K562 (cell line): Measurements from ENCODE around the gene OR2T11. TPM values are rescaled to one million over a fixed set of nuclear protein-coding genes. Genes with fewer than 3 reads are reported as not detected.

ENCODE experiments used
- ATAC-seq: fragments of 200-7000 bp; cut with Tn5 transposase; 3 replicates; pipeline ENCODE4 v1.9.1; 2020; ENCODE audit warnings: moderate library complexity
- BruUV-seq: library from RNA; stranded (reverse); fragments of 400-500 nt; replicated peaks from 2 replicates; lab custom pipeline; 2021; lab: Mats Ljungman, UMichigan
- CTCF ChIA-PET: fragments of 300-600 bp; formaldehyde crosslinking; extraction: SDS; loops from one replicate; lab custom pipeline; 2021; ENCODE audit warnings: low intra/inter-chr PET ratio; lab: Yijun Ruan, JAX
- POLR2A ChIA-PET: fragments of 300-600, 350-650 bp; sonication (Branson Sonifier 250); formaldehyde crosslinking; extraction: SDS; loops from one replicate; lab custom pipeline; 2021; ENCODE audit warnings: antibody characterized with exemption, inconsistent platforms; lab: Yijun Ruan, JAX
- DNase-seq, 4 experiments: peaks; one replicate each; pipeline versions ENCODE4 v3.0.0 to v3.0.0-alpha.2; 2011 to 2018; ENCODE audit warnings: low spot score in 3 of 4, mixed read lengths in 3 of 4; ENCODE audit errors: extremely low read depth in 1 of 4
- FAIRE-seq: peaks from 2 replicates; lab custom pipeline; 2011; peaks lifted over from hg19 to GRCh38; lab: Jason Lieb, UNC
- H2AFZ ChIP-seq: 2 replicates; pipeline ENCODE4 v1.6.0; 2011; ENCODE audit warnings: low read depth, low read length, control low read depth, inconsistent platforms
- H3K27ac ChIP-seq: fragments of 200-600 bp; 3 replicates; pipeline ENCODE4 v1.8.0; 2011; ENCODE audit warnings: low read depth, mild to moderate bottlenecking, control low read depth, inconsistent platforms, low read length, moderate library complexity, mixed read lengths; ENCODE audit errors: extremely low read depth
- H3K27me3 ChIP-seq, 2 experiments: fragments of 300-600 bp in 1 of 2; 2 replicates in 1 of 2; 3 replicates in 1 of 2; pipeline versions ENCODE4 v1.6.0 to v1.8.0; 2011; ENCODE audit warnings: inconsistent platforms in 2 of 2, low read length in 2 of 2, mild to moderate bottlenecking in 1 of 2, mixed read lengths in 1 of 2, moderate library complexity in 1 of 2; ENCODE audit not compliant: control insufficient read depth in 2 of 2, insufficient read depth in 2 of 2
- H3K36me3 ChIP-seq: fragments of 300-600 bp; 3 replicates; pipeline ENCODE4 v1.8.0; 2011; ENCODE audit warnings: mild to moderate bottlenecking, low read length, inconsistent platforms; ENCODE audit not compliant: control insufficient read depth, insufficient read depth
- H3K4me1 ChIP-seq, 2 experiments: fragments of 200-600 bp in 1 of 2; replicated peaks in 1 of 2; 2 replicates in 1 of 2; 3 replicates in 1 of 2; pipeline versions ENCODE4 v1.5.1 to v1.8.0; 2011; ENCODE audit warnings: inconsistent platforms in 2 of 2, low read length in 2 of 2, mild to moderate bottlenecking in 1 of 2, mixed read lengths in 1 of 2, moderate library complexity in 1 of 2; ENCODE audit not compliant: control insufficient read depth in 2 of 2, insufficient read depth in 2 of 2
- H3K4me2 ChIP-seq: 2 replicates; pipeline ENCODE4 v1.6.1; 2011; ENCODE audit warnings: low read length, control low read depth, inconsistent platforms, mixed read lengths; ENCODE audit not compliant: insufficient read depth
- H3K4me3 ChIP-seq: fragments of 200-600 bp; sonication (generic), shearing (Covaris generic); 2 replicates; pipeline ENCODE4 v1.5.1; 2016; ENCODE audit warnings: control low read depth, inconsistent platforms
- H3K79me2 ChIP-seq: fragments of 200-600 bp; 3 replicates; pipeline ENCODE4 v1.8.0; 2011; ENCODE audit warnings: low read length, inconsistent platforms; ENCODE audit not compliant: control insufficient read depth, insufficient read depth
- H3K9ac ChIP-seq, 2 experiments: 2 replicates each; pipeline versions ENCODE4 v1.6.0 to v1.6.1; 2011; ENCODE audit warnings: low read depth in 2 of 2, low read length in 2 of 2, control low read depth in 1 of 2, inconsistent platforms in 1 of 2, mild to moderate bottlenecking in 1 of 2, mixed read lengths in 1 of 2; ENCODE audit not compliant: insufficient read depth in 1 of 2
- H3K9me1 ChIP-seq: one replicate; pipeline ENCODE4 v1.6.0; 2011; ENCODE audit warnings: inconsistent platforms, mild to moderate bottlenecking, low read length, moderate library complexity; ENCODE audit not compliant: control insufficient read depth, insufficient read depth
- H3K9me3 ChIP-seq: replicated peaks from 2 replicates; pipeline ENCODE4 v1.5.1; 2011; ENCODE audit warnings: low read depth, low read length, inconsistent platforms; ENCODE audit not compliant: control insufficient read depth, insufficient read depth
- H4K20me1 ChIP-seq: replicated peaks from 2 replicates; pipeline ENCODE4 v1.6.1; 2011; ENCODE audit warnings: low read length, inconsistent platforms, mixed read lengths; ENCODE audit not compliant: control insufficient read depth, insufficient read depth
- BRD9 ChIP-seq: fragments of 450-650 bp; IDR thresholded peaks from 2 replicates; pipeline ENCODE4 v1.6.1; 2018; ENCODE audit warnings: low read depth; ENCODE audit not compliant: partially characterized antibody
- FOXA1 ChIP-seq: fragments of 450-650 bp; IDR thresholded peaks from 2 replicates; pipeline ENCODE4 v1.6.1; 2016; ENCODE audit warnings: mild to moderate bottlenecking, borderline replicate concordance
- GATA2 ChIP-seq: sonication (generic); formaldehyde crosslinking; IDR thresholded peaks from 2 replicates; pipeline ENCODE4 v1.4.0; 2020; ENCODE audit warnings: mild to moderate bottlenecking, missing genetic modification reagents
- PHF21A ChIP-seq: fragments of 450-650 bp; IDR thresholded peaks from 2 replicates; pipeline ENCODE4 v1.6.1; 2017; ENCODE audit warnings: low read depth, borderline replicate concordance
- SFPQ ChIP-seq: fragments of 200-400 bp; formaldehyde crosslinking; IDR thresholded peaks from 2 replicates; pipeline ENCODE4 v1.6.1; 2017; ENCODE audit warnings: mild to moderate bottlenecking, low read depth, low read length, moderate library complexity
- ZNF384 ChIP-seq: IDR thresholded peaks from 2 replicates; pipeline ENCODE4 v1.6.1; 2012; ENCODE audit warnings: low read depth, low read length, improper control_type of control experiment
- ZNF398 ChIP-seq: fragments of 250-450 bp; sonication (Bioruptor Pico); IDR thresholded peaks from 2 replicates; pipeline ENCODE4 v1.8.0; 2021; ENCODE audit warnings: moderate library complexity, mild to moderate bottlenecking, inconsistent platforms
- ZNF764 ChIP-seq: fragments of 250-450 bp; sonication (Bioruptor Pico); IDR thresholded peaks from 2 replicates; pipeline ENCODE4 v1.4.0; 2020; ENCODE audit warnings: low read depth, mild to moderate bottlenecking, moderate library complexity
- ZZZ3 ChIP-seq: fragments of 450-650 bp; IDR thresholded peaks from 2 replicates; pipeline ENCODE4 v1.6.1; 2016; ENCODE audit warnings: antibody characterized with exemption, mild to moderate bottlenecking, moderate library complexity
- whole genome bisulfite sequencing: fragments of 100-300 bp; shearing (Covaris generic); methylation state at CpG from one replicate; pipeline ENCODE4 v1.1.6; 2016; ENCODE audit warnings: low coverage, mixed read lengths; ENCODE audit not compliant: insufficient coverage; ENCODE audit errors: missing lambda C conversion rate; 5-methylcytosine and 5-hydroxymethylcytosine counted together
- in situ Hi-C: fragments of 300-500 bp; cut with MboI; formaldehyde crosslinking; loops from 4 replicates; pipeline ENCODE4 v1.15.0; 2018; ENCODE audit warnings: inconsistent platforms, mixed read lengths
- intact Hi-C: fragments of 100-400 bp; cut with micrococcal nuclease; formaldehyde crosslinking; loops from 2 replicates; pipeline ENCODE4 v1.14.2; 2022
- polyA plus RNA-seq, 8 experiments: library from polyadenylated mRNA; depleted of rRNA in 4 of 8; stranded (reverse) in 5 of 8; unstranded in 3 of 8; fragments of >200 nt; fragmentation: Nextera tagmentation in 2 of 8; fragmentation: Illumina TruSeq in 1 of 8; extraction: Ambion mirVana in 2 of 8; extraction: Trizol in 1 of 8; gene quantifications; 2 replicates each; pipeline versions ENCODE4 v1.2.1 to v1.2.3, GENCODE V29; 2011 to 2014; ENCODE audit warnings: inconsistent platforms in 1 of 8, missing spikeins in 1 of 8
- total RNA-seq, 7 experiments: library from RNA; depleted of rRNA in 6 of 7; stranded (reverse); fragments of >200 nt in 6 of 7; fragmentation: Illumina TruSeq in 2 of 7; extraction: Trizol in 2 of 7; gene quantifications; 2 replicates each; pipeline versions ENCODE4 v1.2.1 to v1.2.3, GENCODE V29; 2011 to 2021; ENCODE audit warnings: low replicate concordance in 1 of 7

Gene OR2T11
- total and polyA plus RNA-seq, 9 of the 15 experiments (the other 6 are each of a cell fraction or from before 2014, with no cell fraction given), result not detected

- FAIRE-seq (no peak), ATAC-seq (no peak)
- Histone ChIP-seq H3K79me2 (no peaks in the 10 kb centered on the region), H3K27ac (no peak overlapping the region), H4K20me1 (no peaks in the 10 kb centered on the region)
- WGBS, result 6% methylated on average over 3 of the region's 4 CpGs
- TF ChIP-seq SFPQ, result no peak
- TF ChIP-seq BRD9, result no peak
- TF ChIP-seq ZNF398 (CRISPR knock-in tag), result no peak
- no peak for TF ChIP-seq ZNF764 (CRISPR knock-in tag)
- no peak for TF ChIP-seq FOXA1
- no peak for TF ChIP-seq ZZZ3
- TF ChIP-seq PHF21A, result no peak
- TF ChIP-seq ZNF384, result no peak
- TF ChIP-seq GATA2 (CRISPR knock-in tag), result no peak
- TF ChIP-seq, all 486 proteins: peak for 0
- ChIA-PET POLR2A (no interaction called here), CTCF (no interaction called here)
- H3K9me1 ChIP-seq, result no peaks in the 10 kb centered on the region
- no peak overlapping the region for H2AFZ ChIP-seq
- no peak overlapping the region for H3K4me3 ChIP-seq
- DNase-seq, result no peak
- no peaks in the 10 kb centered on the region for H3K4me1 ChIP-seq
- intact Hi-C loops, result no loop called here
- BruUV-seq, result no TSS peak
- H3K9me3 ChIP-seq, result no peaks in the 10 kb centered on the region
- H3K27me3 ChIP-seq, result no peaks in the 10 kb centered on the region
- no peaks in the 10 kb centered on the region for H3K36me3 ChIP-seq
- in situ Hi-C loops, result no loop called here
- no peak overlapping the region for H3K4me2 ChIP-seq
- H3K9ac ChIP-seq, result no peak overlapping the region
Observed at GRCh38 chr1:248625166-248625565, 9.7 kb downstream of the OR2T11 start.
